ENCODE data around the gene TXNRD1. TPM values are rescaled to one million over a fixed set of nuclear protein-coding genes. Genes with fewer than 3 reads are reported as not detected.

Gene TXNRD1
- total and polyA plus RNA-seq, 4 donors, result 23.6 to 70.8 (median 55.7) TPM

- 77% methylated on average over 3 of the region's 3 CpGs for WGBS
- no peaks in the 10 kb centered on the region for H3K9me3 ChIP-seq (ENCODE audit: control insufficient read depth in 4 of 4, low read length in 3 of 4)
- no peak for DNase-seq (ENCODE audit: low spot score)
- H3K27me3 ChIP-seq (ENCODE audit: control insufficient read depth in 4 of 4, insufficient read depth in 4 of 4, low read length in 3 of 4), result no peaks in the 10 kb centered on the region
- no peak overlapping the region for H3K27ac ChIP-seq (ENCODE audit: low read depth in 1 of 2, low read length in 2 of 2)
- no peaks in the 10 kb centered on the region for H3K36me3 ChIP-seq (ENCODE audit: control insufficient read depth in 4 of 4, insufficient read depth in 3 of 4, low read depth in 1 of 4, low read length in 3 of 4)
- TF ChIP-seq HNF4A (conservative IDR thresholded peaks at IDR 0.05) (no peak), HNF4G (IDR thresholded peaks at IDR 0.05) (no peak), NR2F2 (IDR thresholded peaks at IDR 0.05) (no peak), FOXA1 (IDR thresholded peaks at IDR 0.05) (no peak), RXRA (IDR thresholded peaks at IDR 0.05) (no peak), YY1 (IDR thresholded peaks at IDR 0.05) (no peak), FOXA2 (IDR thresholded peaks at IDR 0.05) (no peak), JUND (IDR thresholded peaks at IDR 0.05) (no peak), RAD21 (IDR thresholded peaks at IDR 0.05) (no peak), SP1 (IDR thresholded peaks at IDR 0.05) (no peak), ZBTB33 (IDR thresholded peaks at IDR 0.05) (no peak), GABPA (IDR thresholded peaks at IDR 0.05 in 1 of 2, conservative IDR thresholded peaks at IDR 0.05 in 1 of 2) (no peak), MAX (IDR thresholded peaks at IDR 0.05) (no peak), EGR1 (IDR thresholded peaks at IDR 0.05; ENCODE audit: low read depth in 2 of 2) (no peak), ATF3 (IDR thresholded peaks at IDR 0.05) (no peak), TAF1 (conservative IDR thresholded peaks at IDR 0.05) (no peak), CTCF (IDR thresholded peaks at IDR 0.05; ENCODE audit: low read depth, low read length, missing input control) (no peak), REST (IDR thresholded peaks at IDR 0.05) (no peak)
- H3K4me3 ChIP-seq (ENCODE audit: low read depth in 1 of 3, low read length in 3 of 3), result no peak overlapping the region
- no peaks in the 10 kb centered on the region for H3K4me1 ChIP-seq (ENCODE audit: control insufficient read depth in 4 of 4, insufficient read depth in 4 of 4, low read length in 3 of 4)
- no peak overlapping the region for H3K9ac ChIP-seq (ENCODE audit: low read depth in 1 of 2, low read length in 2 of 2)
Observed at GRCh38 chr12:104242546-104243206, 27.1 kb downstream of the TXNRD1 start.
